Aorta (tissue), 5 donors: ENCODE results near the gene KRT73. TPM values are rescaled to one million over a fixed set of nuclear protein-coding genes. Genes with fewer than 3 reads are reported as not detected.

Experiments used
- ATAC-seq: fragments of 200-7000 bp; cut with Tn5 transposase; one replicate; pipeline ENCODE4 v1.9.1; 2022; ENCODE audit warnings: moderate library complexity; ENCODE audit not compliant: low FRiP score
- DNase-seq, 2 donors: peaks; one replicate each; pipeline ENCODE4 v3.0.0-alpha.2; 2020
- H3K27ac ChIP-seq, 2 donors: one replicate each; pipeline ENCODE4 v1.5.1; 2013; ENCODE audit warnings: low read length in 2 of 2, mild to moderate bottlenecking in 2 of 2, moderate library complexity in 2 of 2, control low read depth in 1 of 2, inconsistent platforms in 1 of 2, low read depth in 1 of 2
- H3K27me3 ChIP-seq, 2 donors: one replicate each; pipeline ENCODE4 v1.6.1; 2013; ENCODE audit warnings: control low read depth in 1 of 2, low read length in 1 of 2, mild to moderate bottlenecking in 1 of 2, moderate library complexity in 1 of 2; ENCODE audit not compliant: insufficient read depth in 2 of 2, control insufficient read depth in 1 of 2
- H3K36me3 ChIP-seq, 2 donors: one replicate each; pipeline ENCODE4 v1.6.1; 2013; ENCODE audit warnings: control low read depth in 1 of 2, low read length in 1 of 2, mild to moderate bottlenecking in 1 of 2; ENCODE audit not compliant: insufficient read depth in 2 of 2, control insufficient read depth in 1 of 2
- H3K4me1 ChIP-seq, 2 donors: one replicate each; pipeline ENCODE4 v1.6.1; 2013; ENCODE audit warnings: low read length in 2 of 2, control low read depth in 1 of 2, mild to moderate bottlenecking in 1 of 2, moderate library complexity in 1 of 2; ENCODE audit not compliant: insufficient read depth in 2 of 2, control insufficient read depth in 1 of 2
- H3K4me3 ChIP-seq, 2 donors: one replicate each; pipeline ENCODE4 v1.5.1; 2013; ENCODE audit warnings: low read length in 2 of 2, control low read depth in 1 of 2, mild to moderate bottlenecking in 1 of 2
- H3K9me3 ChIP-seq: one replicate; pipeline ENCODE4 v1.6.1; 2013; ENCODE audit warnings: mild to moderate bottlenecking, low read length; ENCODE audit not compliant: control insufficient read depth
- WGBS, 2 donors: extraction: QIAGEN DNeasy Blood & Tissue Kit; methylation state at CpG; one replicate each; pipeline ENCODE4 v1.1.7; 2013; 5-methylcytosine and 5-hydroxymethylcytosine counted together
- intact Hi-C, 2 donors: fragments of 100-400 bp; cut with DNase I; formaldehyde crosslinking; loops; one replicate each; pipeline versions ENCODE4 v1.14.2 to v1.15.0; 2022
- polyA plus RNA-seq, 2 donors: library from polyadenylated mRNA; stranded (reverse); fragments of 200-250 nt; gene quantifications; one replicate each; pipeline ENCODE4 v1.2.3, GENCODE V29; 2013
- total RNA-seq, 2 donors: library from RNA; stranded (reverse); fragmentation: NEBNext Ultra II Directional; extraction: Animal tissue kit (Norgen Biotek cat#: 25700); gene quantifications; one replicate each; pipeline ENCODE4 v1.2.1, GENCODE V29; 2021
- donor health status: healthy with polysubstance abuse.
- donor health status: Bipolar disorder and iron deficiency.
- donor health status: DM: no; HTN: no; CAD: no.
- donor health status: DM: no; HTN: no; CAD: no.
- donor health status: DM: yes; HTN: yes; CAD: no.

The KRT73 gene
- total and polyA plus RNA-seq, 4 donors = not detected

DNA sequence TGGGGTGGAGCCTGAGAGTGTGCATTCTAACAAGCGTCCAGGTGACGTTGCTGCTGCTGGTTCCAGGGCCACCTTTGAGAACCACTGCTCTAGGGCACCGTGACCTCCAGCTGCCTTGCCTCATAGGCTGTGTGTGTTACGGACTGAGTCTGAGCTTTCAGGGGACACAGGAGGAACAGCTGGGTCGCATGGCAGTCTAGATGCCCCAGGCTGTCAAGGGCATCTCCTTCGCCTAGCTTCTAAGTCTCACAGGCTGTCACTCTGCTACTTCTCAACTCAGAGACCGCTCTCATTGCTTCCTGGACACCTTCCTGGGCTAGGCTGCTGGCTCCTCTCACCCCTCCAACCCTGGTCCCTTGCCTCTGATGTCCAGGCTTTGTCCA is 965 bp downstream of the KRT73 start:
- no peaks in the 10 kb centered on the region for H3K36me3 ChIP-seq
- no peak overlapping the region for H3K4me3 ChIP-seq
- H3K27ac ChIP-seq = no peak overlapping the region
- DNase-seq = no peak
- intact Hi-C loops = no loop called here
- peaks cover under 1% of the 10 kb centered on the region for H3K9me3 ChIP-seq
- ATAC-seq = no peak
- no peaks in the 10 kb centered on the region for H3K4me1 ChIP-seq
- no peaks in the 10 kb centered on the region for H3K27me3 ChIP-seq
- WGBS, 2 donors = 81 to 86% methylated on average over 7 of the region's 7 CpGs

GRCh38 chr12:52616680-52617402 is 1.5 kb downstream of the KRT73 start:
- intact Hi-C loops = no loop called here

GRCh38 chr12:52615912-52616311 is 2.4 kb downstream of the KRT73 start:
- H3K27me3 ChIP-seq = no peaks in the 10 kb centered on the region

More at GRCh38 chr12:52616680-52617402, 1.5 kb downstream of the KRT73 start:
- no peak for ATAC-seq
- no peak overlapping the region for H3K27ac ChIP-seq
- no peaks in the 10 kb centered on the region for H3K9me3 ChIP-seq
- no peaks in the 10 kb centered on the region for H3K27me3 ChIP-seq
- WGBS, 2 donors = 83 to 87% methylated on average over 10 of the region's 10 CpGs
- H3K36me3 ChIP-seq = no peaks in the 10 kb centered on the region
- no peak for DNase-seq
- no peak overlapping the region for H3K4me3 ChIP-seq
- H3K4me1 ChIP-seq = no peaks in the 10 kb centered on the region

GRCh38 chr12:52615208-52615868 is 3.0 kb downstream of the KRT73 start:
- 51 to 52% methylated on average over 6 of the region's 6 CpGs for WGBS, 2 donors
- ATAC-seq (no peak), DNase-seq (no peak)
- Histone ChIP-seq H3K36me3 (no peaks in the 10 kb centered on the region), H3K4me1 (no peaks in the 10 kb centered on the region), H3K4me3 (no peak overlapping the region), H3K9me3 (no peaks in the 10 kb centered on the region), H3K27ac (no peak overlapping the region), H3K27me3 (no peaks in the 10 kb centered on the region)
- intact Hi-C loops = no loop called here

More at GRCh38 chr12:52615912-52616311, 2.4 kb downstream of the KRT73 start:
- ATAC-seq (no peak), DNase-seq (no peak)
- H3K36me3 ChIP-seq = no peaks in the 10 kb centered on the region
- no peak overlapping the region for H3K4me3 ChIP-seq
- no peaks in the 10 kb centered on the region for H3K9me3 ChIP-seq
- no peak overlapping the region for H3K27ac ChIP-seq
- H3K4me1 ChIP-seq = no peaks in the 10 kb centered on the region
- intact Hi-C loops = no loop called here
- 85 to 86% methylated on average over 9 of the region's 9 CpGs for WGBS, 2 donors

DNA sequence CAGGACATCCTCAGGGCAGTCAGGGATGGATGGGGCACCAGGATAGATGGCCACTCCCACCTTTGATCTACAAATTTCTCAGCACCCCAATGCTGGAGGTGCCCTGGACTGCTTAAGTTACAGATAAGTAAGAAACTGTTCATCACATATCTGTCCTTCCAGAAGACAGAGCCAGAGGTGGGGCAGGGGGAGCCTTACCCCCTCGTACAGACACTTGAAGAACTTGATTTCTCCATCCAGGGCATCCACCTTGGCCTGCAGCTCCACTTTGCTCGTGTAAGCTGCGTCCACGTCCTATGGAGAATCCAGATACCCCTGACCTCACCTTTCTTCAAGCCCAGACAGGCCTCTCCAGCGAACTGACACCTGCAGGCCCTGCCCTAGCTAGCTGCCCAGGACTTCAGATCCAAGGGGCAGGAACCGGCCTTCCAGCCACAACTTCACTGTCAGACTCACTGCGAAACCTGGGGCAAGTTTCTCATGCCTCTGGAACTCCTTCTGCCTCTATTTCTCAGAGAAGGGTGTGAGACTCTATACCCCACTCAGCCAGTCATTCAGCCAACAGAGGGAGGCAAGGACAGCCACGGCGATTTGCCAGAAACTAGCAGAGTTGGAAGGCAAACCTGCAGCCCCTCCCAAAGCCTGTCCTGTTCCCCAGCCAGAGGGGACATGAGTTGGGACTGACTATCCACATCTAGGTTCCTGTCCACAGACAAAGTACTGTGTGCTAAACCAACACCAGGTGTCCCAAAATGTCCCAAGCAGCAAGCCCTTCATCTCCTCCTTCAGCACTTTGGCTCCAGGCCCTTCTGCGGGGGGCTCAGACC is 3.8 kb downstream of the KRT73 start:
- no peaks in the 10 kb centered on the region for H3K27me3 ChIP-seq
- DNase-seq (no peak), ATAC-seq (no peak)
- H3K36me3 ChIP-seq = no peaks in the 10 kb centered on the region
- H3K4me1 ChIP-seq = no peaks in the 10 kb centered on the region
- intact Hi-C loops = no loop called here
- H3K27ac ChIP-seq = no peak overlapping the region
- 86 to 87% methylated on average over 10 of the region's 10 CpGs for WGBS, 2 donors
- no peaks in the 10 kb centered on the region for H3K9me3 ChIP-seq
- no peak overlapping the region for H3K4me3 ChIP-seq

- no peaks in the 10 kb centered on the region for H3K27me3 ChIP-seq
- no peaks in the 10 kb centered on the region for H3K4me1 ChIP-seq
Measured at GRCh38 chr12:52613384-52614030, 4.9 kb downstream of the KRT73 start.

DNA sequence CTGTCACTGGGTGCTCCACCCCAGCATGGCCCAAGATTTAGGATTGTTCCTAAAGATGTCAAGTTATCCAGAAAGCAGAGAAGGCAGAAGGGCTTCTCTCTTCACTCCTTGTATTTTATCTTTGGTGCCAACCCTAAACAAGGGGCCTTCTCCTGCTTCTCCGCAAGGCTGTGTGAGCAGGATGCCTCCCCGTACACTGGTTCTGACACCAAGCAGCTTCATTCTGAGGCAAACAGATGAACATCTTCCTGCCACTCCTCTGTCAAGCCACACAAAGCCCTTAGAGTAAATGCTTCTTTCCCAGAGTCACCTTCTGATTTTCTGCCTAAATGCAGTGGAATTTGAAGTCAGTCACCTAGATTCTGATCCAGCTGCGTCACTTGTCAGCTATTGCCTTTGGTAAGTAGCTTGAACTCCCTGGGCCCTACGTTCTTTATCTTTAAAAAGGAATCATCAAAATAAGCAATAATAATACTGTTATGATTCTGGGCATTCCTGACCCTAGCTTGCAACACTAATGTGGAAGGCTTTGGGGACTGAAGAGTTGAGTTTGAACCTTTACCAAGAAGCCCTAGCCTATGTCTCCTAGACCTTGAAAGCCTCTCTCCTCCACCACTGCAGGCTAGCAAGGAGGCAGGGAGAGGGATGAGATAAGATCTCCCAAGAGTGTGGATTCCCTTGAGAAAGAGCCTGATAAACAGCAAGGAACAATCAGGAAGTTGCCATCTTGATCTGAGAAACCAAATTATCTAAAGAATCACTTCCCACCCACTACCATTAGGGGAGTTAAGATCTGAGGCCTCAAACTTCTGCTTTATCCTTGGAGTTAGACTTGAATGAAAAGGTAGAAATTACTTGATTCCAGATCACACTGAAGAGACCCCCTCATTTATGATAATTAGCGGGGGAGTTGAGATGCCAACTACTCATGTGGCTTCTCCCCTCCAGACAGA is 5.7 kb downstream of the KRT73 start:
- Histone ChIP-seq H3K4me3 (no peak overlapping the region), H3K4me1 (no peaks in the 10 kb centered on the region), H3K27ac (no peak overlapping the region), H3K9me3 (no peaks in the 10 kb centered on the region), H3K27me3 (no peaks in the 10 kb centered on the region), H3K36me3 (no peaks in the 10 kb centered on the region)
- no peak for DNase-seq
- WGBS, 2 donors = 78 to 84% methylated on average over 5 of the region's 5 CpGs
- no peak for ATAC-seq
- intact Hi-C loops = no loop called here

More at GRCh38 chr12:52613384-52614030, 4.9 kb downstream of the KRT73 start:
- no peak for ATAC-seq
- no peak overlapping the region for H3K27ac ChIP-seq
- no peaks in the 10 kb centered on the region for H3K9me3 ChIP-seq
- intact Hi-C loops = no loop called here
- DNase-seq = no peak
- no peak overlapping the region for H3K4me3 ChIP-seq
- 92 to 93% methylated on average over 9 of the region's 9 CpGs for WGBS, 2 donors
- H3K36me3 ChIP-seq = no peaks in the 10 kb centered on the region

DNA sequence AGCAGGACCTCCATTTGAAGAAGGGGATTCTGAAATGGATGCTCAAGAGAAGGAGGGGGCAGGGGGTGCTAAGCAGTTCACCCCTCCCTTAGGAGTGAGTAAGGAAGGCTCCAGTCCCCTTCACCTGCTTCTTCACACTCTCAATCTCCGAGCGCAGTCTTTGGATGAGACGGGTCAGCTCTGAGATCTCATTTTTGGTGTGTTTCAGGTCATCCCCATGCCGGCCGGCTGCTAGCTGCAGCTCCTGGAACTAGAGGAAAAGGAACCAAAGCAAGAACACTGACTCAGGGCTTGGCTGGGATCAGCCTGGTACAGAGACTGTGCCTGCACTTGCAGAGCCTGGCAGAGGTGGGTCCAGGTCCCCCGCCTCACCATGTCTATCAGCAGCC is 7.3 kb downstream of the KRT73 start:
- H3K4me3 ChIP-seq = no peak overlapping the region
- ATAC-seq = no peak
- no peak for DNase-seq
- H3K9me3 ChIP-seq = no peaks in the 10 kb centered on the region
- no peaks in the 10 kb centered on the region for H3K4me1 ChIP-seq
- 83 to 88% methylated on average over 6 of the region's 6 CpGs for WGBS, 2 donors
- H3K27me3 ChIP-seq = no peaks in the 10 kb centered on the region
- intact Hi-C loops = no loop called here
- no peaks in the 10 kb centered on the region for H3K36me3 ChIP-seq
- H3K27ac ChIP-seq = no peak overlapping the region
